Measurements from ENCODE around the gene SPATA20. TPM values are rescaled to one million over a fixed set of nuclear protein-coding genes. Genes with fewer than 3 reads are reported as not detected.

SPATA20 gene
- 34.9 TPM for polyA plus RNA-seq (ENCODE audit: insufficient read length)
- long read RNA-seq, donor 1, partial matches to known transcripts: 51 of 60 reads
- long read RNA-seq, donor 1, other reads (novel, unspliced or antisense): 0 of 60 reads
- long read RNA-seq, donor 2, partial matches to known transcripts: 51 of 53 reads
- long read RNA-seq, donor 2, other reads (novel, unspliced or antisense): 0 of 53 reads
- long read RNA-seq, donor 3, partial matches to known transcripts: 11 of 12 reads
- long read RNA-seq, donor 3, other reads (novel, unspliced or antisense): 0 of 12 reads
- long read RNA-seq, donor 4, partial matches to known transcripts: 5 of 5 reads
- long read RNA-seq, donor 4, other reads (novel, unspliced or antisense): 0 of 5 reads
- long read RNA-seq, donor 5, transcript SPATA20-205 (17 exons, 2,734 nt): major isoform, 8 of 101 reads
- long read RNA-seq, donor 5, partial matches to known transcripts: 89 of 101 reads
- long read RNA-seq, donor 5, other reads (novel, unspliced or antisense): 0 of 101 reads
- long read RNA-seq, donor 6, transcript SPATA20-205 (17 exons, 2,734 nt): major isoform, 7 of 53 reads
- long read RNA-seq, donor 6, transcript SPATA20-201 (17 exons, 2,719 nt): minor isoform, 5 of 53 reads
- long read RNA-seq, donor 6, partial matches to known transcripts: 40 of 53 reads
- long read RNA-seq, donor 6, other reads (novel, unspliced or antisense): 0 of 53 reads
- long read RNA-seq, donor 7, partial matches to known transcripts: 26 of 34 reads
- long read RNA-seq, donor 7, other reads (novel, unspliced or antisense): 0 of 34 reads
- long read RNA-seq, donor 8, partial matches to known transcripts: 16 of 18 reads
- long read RNA-seq, donor 8, other reads (novel, unspliced or antisense): 0 of 18 reads

- DNase-seq: peak; percentile 87
These were observed at the start of gene SPATA20 for GRCh38 chr17:50547035-50547735. TSS of gene SPATA20 (plus strand) at chr17:50547174. CDS start at chr17:50547209, 35 bp downstream.

GRCh38 chr17:50498021-50498874 is 48.7 kb upstream of the SPATA20 start:
- no peak for DNase-seq

GRCh38 chr17:50499270-50499669 is 47.7 kb upstream of the SPATA20 start:
- DNase-seq: no peak

- no peak for DNase-seq
These were observed 47.3 kb upstream of the SPATA20 start for GRCh38 chr17:50499721-50500120.

DNA sequence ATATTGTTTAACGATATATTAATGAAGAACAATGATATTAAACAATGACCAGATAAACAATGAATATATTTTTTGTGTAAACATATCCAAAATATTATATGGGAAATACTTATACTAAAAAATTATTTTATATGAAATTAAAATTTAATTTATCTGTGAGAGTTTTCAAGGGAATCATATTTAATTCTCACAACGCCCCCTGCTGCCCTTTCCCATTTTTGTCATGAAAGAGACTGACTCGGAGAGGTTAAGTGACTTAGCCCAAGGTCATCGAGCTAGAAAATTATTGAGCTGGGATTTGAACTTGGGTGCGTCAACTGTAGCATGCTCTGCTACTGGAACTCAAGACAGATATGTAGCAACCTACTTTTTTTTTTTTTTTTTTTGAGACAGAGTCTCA is 45.9 kb upstream of the SPATA20 start:
- no peak for DNase-seq

DNA sequence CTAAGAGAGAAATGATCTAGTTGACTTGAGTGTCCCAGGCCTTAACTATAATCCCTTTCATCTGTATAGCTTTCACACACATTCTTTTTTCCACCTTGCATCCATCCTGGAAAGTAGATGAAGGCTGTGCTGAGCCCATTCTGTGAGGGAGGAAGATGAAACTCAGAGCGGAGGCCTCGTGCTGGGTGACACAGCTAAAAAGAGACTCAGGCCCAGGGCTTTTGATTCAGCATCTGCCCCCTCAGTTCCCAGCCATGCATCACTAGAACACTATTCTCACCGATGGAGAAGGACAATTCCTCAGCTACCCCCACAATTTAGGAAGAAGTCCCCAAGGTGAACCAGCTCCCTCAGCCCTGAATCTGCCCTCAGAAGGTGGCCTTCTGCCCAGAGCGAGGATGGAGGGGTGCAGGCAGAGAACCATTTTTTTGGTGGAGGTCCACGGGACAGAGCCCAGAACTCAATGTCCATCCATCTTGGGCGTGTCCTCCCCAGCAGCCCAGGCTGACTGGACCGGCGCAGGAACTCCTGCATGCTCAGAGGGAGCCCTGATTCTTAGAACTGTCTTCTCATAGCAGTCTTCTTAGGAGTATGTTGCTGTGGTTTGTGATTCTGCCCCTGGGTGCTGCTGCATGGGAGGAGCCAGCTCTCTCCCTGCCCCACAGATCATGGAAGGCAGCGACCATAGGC is 44.5 kb upstream of the SPATA20 start:
- DNase-seq: no peak

GRCh38 chr17:50505591-50506130 is 41.3 kb upstream of the SPATA20 start:
- no peak for DNase-seq

GRCh38 chr17:50506298-50506697 is 40.7 kb upstream of the SPATA20 start:
- DNase-seq: no peak

DNA sequence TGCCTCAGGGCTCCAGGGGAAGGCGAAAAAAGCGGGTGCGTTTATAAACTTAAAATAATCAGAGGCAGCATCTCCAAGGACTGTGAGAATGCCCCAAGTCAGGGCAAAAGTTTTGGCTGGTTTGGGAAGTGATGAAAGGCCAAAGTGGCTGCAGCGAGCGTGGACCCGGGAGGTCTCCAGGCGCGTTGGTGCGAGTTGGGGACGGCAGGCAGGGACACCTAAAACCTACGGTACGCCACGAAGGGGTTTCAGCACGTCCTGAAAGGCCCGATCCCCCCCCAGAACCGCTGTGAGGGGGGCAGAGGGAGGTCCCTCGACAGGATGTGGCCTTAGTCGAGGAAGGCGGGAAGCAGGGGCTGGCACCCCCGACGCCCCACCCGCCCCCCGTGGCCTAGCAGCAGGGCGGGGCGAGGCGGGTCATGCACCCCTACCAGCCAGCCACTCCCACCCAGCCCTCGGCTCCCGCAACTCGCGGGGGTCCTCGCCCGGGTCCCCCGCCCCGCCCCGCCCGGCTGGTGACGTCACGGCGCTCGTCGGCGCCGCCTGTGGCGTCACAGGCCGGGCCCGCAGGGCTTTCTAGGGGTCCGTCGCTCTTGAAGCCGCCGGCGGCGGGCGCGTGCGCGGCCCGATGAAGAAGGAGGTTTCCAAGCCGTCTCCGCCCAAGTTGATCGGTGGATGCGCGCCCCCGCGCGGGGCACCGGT is 39.0 kb upstream of the SPATA20 start, which contains the start of gene MYCBPAP:
Gene MYCBPAP, plus strand, starts transcription at position 569 of the 702 bp plus-strand sequence. CDS start 236 bp downstream, outside the sequence.
- peak; percentile 85 for DNase-seq

- DNase-seq: no peak
These were observed 38.2 kb upstream of the SPATA20 start for GRCh38 chr17:50508573-50509460.

DNA sequence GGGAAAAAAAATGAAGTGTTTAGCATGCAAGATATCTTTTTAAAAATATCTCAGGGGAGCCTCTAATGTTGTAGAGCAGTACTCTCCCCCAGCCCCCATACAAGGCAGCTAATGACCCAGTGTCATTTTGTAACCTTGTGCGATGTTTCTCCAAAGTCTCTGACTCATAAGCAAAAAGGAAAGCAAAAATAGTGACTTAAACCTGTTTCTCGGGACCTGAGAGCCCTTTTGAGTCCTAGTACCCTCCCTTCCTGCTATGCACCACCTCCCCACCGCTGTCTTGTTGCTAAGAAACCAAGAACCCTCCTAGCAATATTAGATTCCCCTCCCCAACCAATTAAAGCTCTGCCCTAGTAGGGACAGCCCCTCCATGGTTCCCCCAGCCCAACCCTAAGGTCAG is 35.9 kb upstream of the SPATA20 start:
- no peak for DNase-seq

- DNase-seq: no peak
These were observed 33.5 kb upstream of the SPATA20 start for GRCh38 chr17:50513495-50513894.

DNA sequence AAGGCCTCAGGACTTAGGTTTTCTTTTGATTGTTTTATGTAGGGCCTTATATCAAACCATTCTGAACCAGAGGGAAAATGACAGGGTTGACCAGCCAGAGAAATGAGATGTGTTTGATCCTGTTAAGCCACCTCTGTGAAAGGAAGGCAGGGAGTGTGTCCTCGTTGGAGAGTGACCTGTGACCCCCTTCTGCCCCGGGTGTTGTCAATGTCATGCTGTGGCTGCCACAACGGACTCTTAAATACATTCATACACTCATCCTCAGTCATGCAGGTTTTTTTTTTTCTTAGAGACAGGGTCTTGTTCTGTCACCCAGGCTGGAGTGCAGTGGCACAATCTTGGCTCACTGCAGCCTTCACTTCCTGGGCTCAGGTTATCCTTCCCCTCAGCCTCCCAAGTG is 32.6 kb upstream of the SPATA20 start:
- DNase-seq: no peak

GRCh38 chr17:50514936-50515702 is 31.9 kb upstream of the SPATA20 start:
- no peak for DNase-seq

- no peak for DNase-seq
These were observed 30.0 kb upstream of the SPATA20 start for GRCh38 chr17:50517011-50517410.

GRCh38 chr17:50517504-50518383 is 29.2 kb upstream of the SPATA20 start:
- DNase-seq: no peak
